Esophagus squamous epithelium (tissue), 4 donors: ENCODE results near the gene SPRY1.

Source experiments
- CTCF ChIP-seq, 6 experiments: fragments of 450-650 bp in 4 of 6; fragments of 200-600 bp in 2 of 6; sonication (generic) in 2 of 6; IDR thresholded peaks; one replicate each; pipeline ENCODE4 v1.5.1; 2016 to 2019; ENCODE audit warnings: antibody characterized with exemption in 6 of 6, mild to moderate bottlenecking in 4 of 6, moderate library complexity in 4 of 6
- POLR2A ChIP-seq, 4 donors: fragments of 450-650 bp; IDR thresholded peaks; one replicate each; pipeline ENCODE4 v1.6.1; 2017; ENCODE audit warnings: antibody characterized with exemption in 4 of 4, mild to moderate bottlenecking in 4 of 4, moderate library complexity in 3 of 4

- no peak for TF ChIP-seq CTCF (IDR thresholded peaks at IDR 0.05)
- TF ChIP-seq POLR2A (IDR thresholded peaks at IDR 0.05): no peak
These were observed 52.8 kb downstream of the SPRY1 start for GRCh38 chr4:123449362-123449761.
